RWPE2 (cell line): ENCODE results near the gene IL31.

Experiments
- ATAC-seq: fragments of 200-7000 bp; cut with Tn5 transposase; 3 replicates; pipeline ENCODE4 v1.9.1; 2021; ENCODE audit warnings: low read depth
- DNase-seq: peaks from one replicate; pipeline ENCODE4 v3.0.0-alpha.2; 2020; ENCODE audit warnings: low spot score
- H3K27ac ChIP-seq: fragments of 450-650 bp; 2 replicates; pipeline ENCODE4 v1.5.1; 2017; ENCODE audit warnings: mild to moderate bottlenecking; ENCODE audit not compliant: poor library complexity, severe bottlenecking
- H3K27me3 ChIP-seq: fragments of 250-450 bp; sonication (Bioruptor Pico); 2 replicates; pipeline ENCODE4 v1.5.1; 2021; ENCODE audit warnings: mild to moderate bottlenecking, moderate library complexity; ENCODE audit not compliant: insufficient read depth, poor library complexity, severe bottlenecking
- H3K36me3 ChIP-seq: fragments of 250-450 bp; sonication (Bioruptor Pico); 2 replicates; pipeline ENCODE4 v1.5.1; 2020; ENCODE audit warnings: low read depth, mild to moderate bottlenecking, moderate library complexity
- H3K4me1 ChIP-seq: fragments of 250-450 bp; sonication (Bioruptor Pico); 2 replicates; pipeline ENCODE4 v1.5.1; 2021; ENCODE audit warnings: mild to moderate bottlenecking, moderate library complexity; ENCODE audit not compliant: insufficient read depth, poor library complexity, severe bottlenecking
- H3K4me3 ChIP-seq: fragments of 250-450 bp; sonication (Bioruptor Pico); 2 replicates; pipeline ENCODE4 v1.5.1; 2021; ENCODE audit warnings: mild to moderate bottlenecking, moderate library complexity; ENCODE audit not compliant: severe bottlenecking
- H3K9me3 ChIP-seq: fragments of 250-450 bp; sonication (Bioruptor Pico); 2 replicates; pipeline ENCODE4 v1.5.1; 2021; ENCODE audit warnings: mild to moderate bottlenecking, moderate library complexity; ENCODE audit not compliant: severe bottlenecking
- TF ChIP-seq, protein P1 (sequence below): fragments of 450-650 bp; IDR thresholded peaks from one replicate; pipeline ENCODE4 v1.5.1; 2017; ENCODE audit warnings: mild to moderate bottlenecking, moderate library complexity; ENCODE audit not compliant: poor library complexity, severe bottlenecking

The IL31 gene

DNA sequence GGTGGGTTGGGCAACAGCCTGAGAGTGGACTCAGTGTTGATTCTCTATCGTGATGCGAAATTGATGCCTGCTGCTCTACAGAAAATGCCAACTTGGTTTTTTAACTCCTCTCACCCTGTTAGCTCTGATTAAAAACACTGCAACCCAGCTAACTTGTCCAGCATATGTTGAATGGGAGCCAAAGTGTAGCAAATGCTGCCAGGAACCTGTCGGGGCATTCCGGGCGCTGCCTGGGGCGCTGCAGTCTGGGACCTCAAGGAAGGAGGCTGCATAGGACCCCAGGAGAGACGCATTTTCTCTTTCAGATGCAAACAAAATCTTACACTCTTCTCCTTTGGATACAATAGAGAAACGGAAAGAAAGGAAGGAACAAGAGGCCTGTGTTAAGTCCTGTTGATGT is 33.4 kb upstream of the IL31 start:
- H3K27ac ChIP-seq: no peak overlapping the region
- H3K4me1 ChIP-seq: no peaks in the 10 kb centered on the region
- H3K4me3 ChIP-seq: no peak overlapping the region
- H3K9me3 ChIP-seq: no peaks in the 10 kb centered on the region
- no peak for DNase-seq
- peaks cover 48% of the 10 kb centered on the region for H3K36me3 ChIP-seq
- H3K27me3 ChIP-seq: no peaks in the 10 kb centered on the region
- TF ChIP-seq, protein P1, sequence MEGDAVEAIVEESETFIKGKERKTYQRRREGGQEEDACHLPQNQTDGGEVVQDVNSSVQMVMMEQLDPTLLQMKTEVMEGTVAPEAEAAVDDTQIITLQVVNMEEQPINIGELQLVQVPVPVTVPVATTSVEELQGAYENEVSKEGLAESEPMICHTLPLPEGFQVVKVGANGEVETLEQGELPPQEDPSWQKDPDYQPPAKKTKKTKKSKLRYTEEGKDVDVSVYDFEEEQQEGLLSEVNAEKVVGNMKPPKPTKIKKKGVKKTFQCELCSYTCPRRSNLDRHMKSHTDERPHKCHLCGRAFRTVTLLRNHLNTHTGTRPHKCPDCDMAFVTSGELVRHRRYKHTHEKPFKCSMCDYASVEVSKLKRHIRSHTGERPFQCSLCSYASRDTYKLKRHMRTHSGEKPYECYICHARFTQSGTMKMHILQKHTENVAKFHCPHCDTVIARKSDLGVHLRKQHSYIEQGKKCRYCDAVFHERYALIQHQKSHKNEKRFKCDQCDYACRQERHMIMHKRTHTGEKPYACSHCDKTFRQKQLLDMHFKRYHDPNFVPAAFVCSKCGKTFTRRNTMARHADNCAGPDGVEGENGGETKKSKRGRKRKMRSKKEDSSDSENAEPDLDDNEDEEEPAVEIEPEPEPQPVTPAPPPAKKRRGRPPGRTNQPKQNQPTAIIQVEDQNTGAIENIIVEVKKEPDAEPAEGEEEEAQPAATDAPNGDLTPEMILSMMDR: no peak
- ATAC-seq: no peak

DNA sequence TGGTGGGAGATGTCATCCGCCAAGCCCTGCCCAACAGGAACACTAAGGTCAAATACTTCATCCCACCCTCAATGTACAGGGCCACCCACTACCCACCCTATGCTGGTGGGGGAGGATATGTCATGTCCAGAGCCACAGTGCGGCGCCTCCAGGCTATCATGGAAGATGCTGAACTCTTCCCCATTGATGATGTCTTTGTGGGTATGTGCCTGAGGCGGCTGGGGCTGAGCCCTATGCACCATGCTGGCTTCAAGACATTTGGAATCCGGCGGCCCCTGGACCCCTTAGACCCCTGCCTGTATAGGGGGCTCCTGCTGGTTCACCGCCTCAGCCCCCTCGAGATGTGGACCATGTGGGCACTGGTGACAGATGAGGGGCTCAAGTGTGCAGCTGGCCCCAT is 33.0 kb upstream of the IL31 start:
- ATAC-seq: no peak
- Histone ChIP-seq H3K27me3 (no peaks in the 10 kb centered on the region), H3K36me3 (peaks cover 44% of the 10 kb centered on the region), H3K4me1 (no peaks in the 10 kb centered on the region), H3K9me3 (no peaks in the 10 kb centered on the region), H3K4me3 (no peak overlapping the region), H3K27ac (no peak overlapping the region)
- TF ChIP-seq, protein P1: no peak
- DNase-seq: no peak

DNA sequence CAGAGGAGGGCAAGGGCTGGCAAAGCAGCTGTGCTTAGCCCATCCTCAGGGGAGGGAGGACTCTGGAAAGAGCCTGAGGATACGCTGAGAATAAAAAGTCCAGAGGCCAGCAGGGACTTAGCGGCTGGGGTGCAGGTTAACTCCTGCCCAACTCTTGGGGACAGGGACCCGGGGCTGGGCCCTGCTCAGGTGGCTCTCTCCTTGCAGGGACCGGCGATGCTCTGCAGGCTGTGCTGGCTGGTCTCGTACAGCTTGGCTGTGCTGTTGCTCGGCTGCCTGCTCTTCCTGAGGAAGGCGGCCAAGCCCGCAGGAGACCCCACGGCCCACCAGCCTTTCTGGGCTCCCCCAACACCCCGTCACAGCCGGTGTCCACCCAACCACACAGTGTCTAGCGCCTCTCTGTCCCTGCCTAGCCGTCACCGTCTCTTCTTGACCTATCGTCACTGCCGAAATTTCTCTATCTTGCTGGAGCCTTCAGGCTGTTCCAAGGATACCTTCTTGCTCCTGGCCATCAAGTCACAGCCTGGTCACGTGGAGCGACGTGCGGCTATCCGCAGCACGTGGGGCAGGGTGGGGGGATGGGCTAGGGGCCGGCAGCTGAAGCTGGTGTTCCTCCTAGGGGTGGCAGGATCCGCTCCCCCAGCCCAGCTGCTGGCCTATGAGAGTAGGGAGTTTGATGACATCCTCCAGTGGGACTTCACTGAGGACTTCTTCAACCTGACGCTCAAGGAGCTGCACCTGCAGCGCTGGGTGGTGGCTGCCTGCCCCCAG is 32.3 kb upstream of the IL31 start:
- H3K4me3 ChIP-seq: no peak overlapping the region
- no peak overlapping the region for H3K27ac ChIP-seq
- TF ChIP-seq, protein P1: no peak
- no peaks in the 10 kb centered on the region for H3K9me3 ChIP-seq
- H3K36me3 ChIP-seq: peaks cover 37% of the 10 kb centered on the region
- DNase-seq: no peak
- H3K4me1 ChIP-seq: no peaks in the 10 kb centered on the region
- no peak for ATAC-seq
- H3K27me3 ChIP-seq: no peaks in the 10 kb centered on the region

DNA sequence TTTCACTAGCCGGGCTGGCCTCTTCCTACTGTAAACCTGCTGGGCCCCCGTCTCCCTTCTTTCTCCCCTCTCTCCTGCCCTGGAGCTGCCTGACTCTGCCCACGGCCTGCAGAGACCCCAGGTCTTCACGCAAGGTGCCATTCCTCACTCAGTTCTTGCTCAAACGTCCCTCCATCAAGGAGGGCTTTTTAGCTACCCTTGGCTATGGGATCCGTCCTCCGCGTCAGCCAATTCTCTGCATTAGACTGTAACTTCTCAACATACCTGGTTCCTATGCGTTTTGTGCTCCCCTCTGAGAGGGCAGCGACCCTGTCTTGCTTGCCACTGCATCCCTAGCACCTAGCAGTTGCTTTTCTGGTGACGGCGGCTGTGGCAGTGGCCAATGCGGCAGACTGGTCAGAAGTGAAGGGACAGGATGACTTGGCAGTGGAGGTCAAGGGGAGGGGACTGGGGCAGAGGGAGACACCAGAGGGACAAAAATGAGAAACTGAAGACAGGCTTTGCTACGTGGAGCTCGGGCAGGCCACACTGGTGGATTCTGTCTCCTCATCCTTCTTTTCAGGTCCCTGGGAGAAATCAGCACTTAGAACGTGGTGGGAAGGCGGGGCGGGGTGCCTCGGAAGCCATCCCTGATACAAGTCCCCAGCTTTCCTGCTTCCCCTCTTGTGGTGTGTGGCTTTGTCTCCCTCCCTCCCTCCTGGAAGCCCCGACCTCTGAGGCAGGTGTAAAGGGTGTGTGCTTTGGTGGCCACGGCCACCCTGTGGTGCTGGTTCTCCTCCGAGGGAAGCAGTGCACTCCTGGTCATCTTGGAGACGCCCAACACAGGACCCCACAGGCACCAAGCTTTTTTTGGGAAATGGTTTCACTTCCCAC is 31.3 kb upstream of the IL31 start:
- H3K36me3 ChIP-seq: peaks cover 31% of the 10 kb centered on the region
- TF ChIP-seq, protein P1: no peak
- H3K9me3 ChIP-seq: no peaks in the 10 kb centered on the region
- no peaks in the 10 kb centered on the region for H3K4me1 ChIP-seq
- no peaks in the 10 kb centered on the region for H3K27me3 ChIP-seq
- DNase-seq (no peak), ATAC-seq (no peak)
- H3K27ac ChIP-seq: no peak overlapping the region
- H3K4me3 ChIP-seq: no peak overlapping the region
